HepG2 (cell line): Measurements from ENCODE around the gene ABCC1. TPM values are rescaled to one million over a fixed set of nuclear protein-coding genes. Genes with fewer than 3 reads are reported as not detected.

Experiments
- BRCA1 ChIP-seq: sonication (generic); formaldehyde crosslinking; IDR thresholded peaks from 2 replicates; pipeline ENCODE4 v1.4.0; 2020; ENCODE audit warnings: missing genetic modification reagents
- CENPX ChIP-seq: sonication (generic); formaldehyde crosslinking; IDR thresholded peaks from 2 replicates; pipeline ENCODE4 v1.9.0; 2021; ENCODE audit warnings: mild to moderate bottlenecking, missing genetic modification reagents, moderate library complexity
- ERF ChIP-seq: IDR thresholded peaks from 2 replicates; pipeline ENCODE4 v1.6.1; 2018; ENCODE audit warnings: missing biosample characterization, missing genetic modification reagents
- HIVEP1 ChIP-seq: sonication (generic); formaldehyde crosslinking; IDR thresholded peaks from 2 replicates; pipeline ENCODE4 v1.4.0; 2020; ENCODE audit warnings: mild to moderate bottlenecking, missing genetic modification reagents
- ISX ChIP-seq: sonication (generic); formaldehyde crosslinking; conservative IDR thresholded peaks from 2 replicates; pipeline ENCODE4 v1.5.0; 2020; ENCODE audit warnings: missing genetic modification reagents
- PAX8 ChIP-seq: sonication (generic); formaldehyde crosslinking; IDR thresholded peaks from 2 replicates; pipeline ENCODE4 v1.8.0; 2022; ENCODE audit warnings: mild to moderate bottlenecking, missing genetic modification reagents, borderline replicate concordance
- SNAI1 ChIP-seq: sonication (generic); formaldehyde crosslinking; IDR thresholded peaks from 2 replicates; pipeline ENCODE4 v1.5.0; 2020; ENCODE audit warnings: mild to moderate bottlenecking, missing genetic modification reagents, borderline replicate concordance
- TAF1 ChIP-seq: sonication (generic); formaldehyde crosslinking; IDR thresholded peaks from 2 replicates; pipeline ENCODE4 v1.4.0; 2020; ENCODE audit warnings: missing genetic modification reagents
- THAP11 ChIP-seq: IDR thresholded peaks from 2 replicates; pipeline ENCODE4 v1.6.1; 2016; ENCODE audit warnings: missing biosample characterization, missing genetic modification reagents
- ZFP37 ChIP-seq: sonication (generic); formaldehyde crosslinking; IDR thresholded peaks from 2 replicates; pipeline ENCODE4 v1.4.0; 2020; ENCODE audit warnings: missing genetic modification reagents, borderline replicate concordance
- ZNF558 ChIP-seq: sonication (generic); formaldehyde crosslinking; IDR thresholded peaks from 2 replicates; pipeline ENCODE4 v1.9.0; 2022; ENCODE audit warnings: mild to moderate bottlenecking, missing genetic modification reagents, borderline replicate concordance
- polyA plus RNA-seq, 8 experiments: library from polyadenylated mRNA; depleted of rRNA in 3 of 8; stranded (reverse) in 7 of 8; unstranded in 1 of 8; fragments of >200 nt; fragmentation: Illumina TruSeq in 4 of 8; extraction: Trizol in 4 of 8; gene quantifications; 2 replicates each; pipeline versions ENCODE4 v1.2.1 to v1.2.3, GENCODE V29; 2011 to 2016; ENCODE audit warnings: low read depth in 4 of 8, missing spikeins in 1 of 8, mixed read lengths in 1 of 8; ENCODE audit not compliant: insufficient read depth in 1 of 8
- total RNA-seq, 5 experiments: library from RNA; depleted of rRNA; stranded (reverse); fragments of >200 nt; fragmentation: Illumina TruSeq; extraction: Trizol; gene quantifications; 2 replicates each; pipeline ENCODE4 v1.2.3, GENCODE V29; 2016; ENCODE audit warnings: low read depth in 1 of 5
- TF ChIP-seq, protein P1 (sequence below): sonication (generic); formaldehyde crosslinking; IDR thresholded peaks from 2 replicates; pipeline ENCODE4 v1.9.0; 2021; ENCODE audit warnings: missing genetic modification reagents, borderline replicate concordance
- TF ChIP-seq, protein P2 (sequence below): sonication (generic); formaldehyde crosslinking; IDR thresholded peaks from 2 replicates; pipeline ENCODE4 v1.4.0; 2020; ENCODE audit warnings: mild to moderate bottlenecking, missing genetic modification reagents
- TF ChIP-seq, protein P3 (sequence below): IDR thresholded peaks from 2 replicates; pipeline ENCODE4 v1.6.1; 2016; ENCODE audit warnings: missing biosample characterization, missing genetic modification reagents, low read depth
- TF ChIP-seq, protein P4 (sequence below): sonication (generic); formaldehyde crosslinking; IDR thresholded peaks from 2 replicates; pipeline ENCODE4 v1.4.0; 2020; ENCODE audit warnings: missing genetic modification reagents

The ABCC1 gene
- total and polyA plus RNA-seq, 2 of the 13 experiments (the other 11 are each of a cell fraction or from before 2014, with no cell fraction given): 13.0 to 30.6 TPM

DNA sequence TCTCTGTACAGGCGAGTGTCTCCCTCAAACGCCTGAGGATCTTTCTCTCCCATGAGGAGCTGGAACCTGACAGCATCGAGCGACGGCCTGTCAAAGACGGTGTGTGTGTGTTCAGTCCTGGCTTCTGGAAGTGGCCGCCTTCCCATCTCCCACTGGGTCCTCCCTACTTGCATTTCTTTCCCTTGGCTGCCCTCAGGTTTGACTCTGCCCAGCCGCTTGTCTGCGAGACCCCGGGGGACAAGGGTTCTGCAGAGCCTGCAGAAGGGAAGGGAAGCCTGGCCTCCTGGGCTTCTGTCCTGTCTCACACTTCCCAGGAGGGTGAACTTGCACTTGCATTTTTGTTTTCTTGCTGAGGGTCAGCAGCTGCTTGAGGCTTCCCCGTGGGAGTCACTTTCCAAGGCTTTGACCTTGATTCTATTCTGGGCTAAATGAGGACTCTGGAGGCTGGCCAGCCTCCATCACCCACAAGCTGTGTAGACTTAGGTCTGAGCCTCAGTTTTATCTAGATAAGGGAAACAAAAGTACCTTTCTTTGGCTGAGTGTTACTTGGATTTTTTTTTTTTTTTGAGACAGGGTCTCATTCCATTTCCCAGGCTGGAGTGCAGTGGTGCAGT is 122.3 kb downstream of the ABCC1 start (continued):
- TF ChIP-seq, protein P1, sequence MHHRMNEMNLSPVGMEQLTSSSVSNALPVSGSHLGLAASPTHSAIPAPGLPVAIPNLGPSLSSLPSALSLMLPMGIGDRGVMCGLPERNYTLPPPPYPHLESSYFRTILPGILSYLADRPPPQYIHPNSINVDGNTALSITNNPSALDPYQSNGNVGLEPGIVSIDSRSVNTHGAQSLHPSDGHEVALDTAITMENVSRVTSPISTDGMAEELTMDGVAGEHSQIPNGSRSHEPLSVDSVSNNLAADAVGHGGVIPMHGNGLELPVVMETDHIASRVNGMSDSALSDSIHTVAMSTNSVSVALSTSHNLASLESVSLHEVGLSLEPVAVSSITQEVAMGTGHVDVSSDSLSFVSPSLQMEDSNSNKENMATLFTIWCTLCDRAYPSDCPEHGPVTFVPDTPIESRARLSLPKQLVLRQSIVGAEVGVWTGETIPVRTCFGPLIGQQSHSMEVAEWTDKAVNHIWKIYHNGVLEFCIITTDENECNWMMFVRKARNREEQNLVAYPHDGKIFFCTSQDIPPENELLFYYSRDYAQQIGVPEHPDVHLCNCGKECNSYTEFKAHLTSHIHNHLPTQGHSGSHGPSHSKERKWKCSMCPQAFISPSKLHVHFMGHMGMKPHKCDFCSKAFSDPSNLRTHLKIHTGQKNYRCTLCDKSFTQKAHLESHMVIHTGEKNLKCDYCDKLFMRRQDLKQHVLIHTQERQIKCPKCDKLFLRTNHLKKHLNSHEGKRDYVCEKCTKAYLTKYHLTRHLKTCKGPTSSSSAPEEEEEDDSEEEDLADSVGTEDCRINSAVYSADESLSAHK: no peak
- TF ChIP-seq PAX8 (CRISPR knock-in tag) (no peak), CENPX (CRISPR knock-in tag) (no peak), BRCA1 (CRISPR knock-in tag) (no peak), ZNF558 (CRISPR knock-in tag) (no peak), HIVEP1 (CRISPR knock-in tag) (0 out of 2 replicates have a peak, but pooled peaks have one; percentile 24), ERF (CRISPR knock-in tag) (no peak), TAF1 (CRISPR knock-in tag) (no peak), THAP11 (CRISPR knock-in tag) (no peak), ISX (no peak), ZFP37 (CRISPR knock-in tag) (no peak), SNAI1 (CRISPR knock-in tag) (no peak)
- TF ChIP-seq, protein P2, sequence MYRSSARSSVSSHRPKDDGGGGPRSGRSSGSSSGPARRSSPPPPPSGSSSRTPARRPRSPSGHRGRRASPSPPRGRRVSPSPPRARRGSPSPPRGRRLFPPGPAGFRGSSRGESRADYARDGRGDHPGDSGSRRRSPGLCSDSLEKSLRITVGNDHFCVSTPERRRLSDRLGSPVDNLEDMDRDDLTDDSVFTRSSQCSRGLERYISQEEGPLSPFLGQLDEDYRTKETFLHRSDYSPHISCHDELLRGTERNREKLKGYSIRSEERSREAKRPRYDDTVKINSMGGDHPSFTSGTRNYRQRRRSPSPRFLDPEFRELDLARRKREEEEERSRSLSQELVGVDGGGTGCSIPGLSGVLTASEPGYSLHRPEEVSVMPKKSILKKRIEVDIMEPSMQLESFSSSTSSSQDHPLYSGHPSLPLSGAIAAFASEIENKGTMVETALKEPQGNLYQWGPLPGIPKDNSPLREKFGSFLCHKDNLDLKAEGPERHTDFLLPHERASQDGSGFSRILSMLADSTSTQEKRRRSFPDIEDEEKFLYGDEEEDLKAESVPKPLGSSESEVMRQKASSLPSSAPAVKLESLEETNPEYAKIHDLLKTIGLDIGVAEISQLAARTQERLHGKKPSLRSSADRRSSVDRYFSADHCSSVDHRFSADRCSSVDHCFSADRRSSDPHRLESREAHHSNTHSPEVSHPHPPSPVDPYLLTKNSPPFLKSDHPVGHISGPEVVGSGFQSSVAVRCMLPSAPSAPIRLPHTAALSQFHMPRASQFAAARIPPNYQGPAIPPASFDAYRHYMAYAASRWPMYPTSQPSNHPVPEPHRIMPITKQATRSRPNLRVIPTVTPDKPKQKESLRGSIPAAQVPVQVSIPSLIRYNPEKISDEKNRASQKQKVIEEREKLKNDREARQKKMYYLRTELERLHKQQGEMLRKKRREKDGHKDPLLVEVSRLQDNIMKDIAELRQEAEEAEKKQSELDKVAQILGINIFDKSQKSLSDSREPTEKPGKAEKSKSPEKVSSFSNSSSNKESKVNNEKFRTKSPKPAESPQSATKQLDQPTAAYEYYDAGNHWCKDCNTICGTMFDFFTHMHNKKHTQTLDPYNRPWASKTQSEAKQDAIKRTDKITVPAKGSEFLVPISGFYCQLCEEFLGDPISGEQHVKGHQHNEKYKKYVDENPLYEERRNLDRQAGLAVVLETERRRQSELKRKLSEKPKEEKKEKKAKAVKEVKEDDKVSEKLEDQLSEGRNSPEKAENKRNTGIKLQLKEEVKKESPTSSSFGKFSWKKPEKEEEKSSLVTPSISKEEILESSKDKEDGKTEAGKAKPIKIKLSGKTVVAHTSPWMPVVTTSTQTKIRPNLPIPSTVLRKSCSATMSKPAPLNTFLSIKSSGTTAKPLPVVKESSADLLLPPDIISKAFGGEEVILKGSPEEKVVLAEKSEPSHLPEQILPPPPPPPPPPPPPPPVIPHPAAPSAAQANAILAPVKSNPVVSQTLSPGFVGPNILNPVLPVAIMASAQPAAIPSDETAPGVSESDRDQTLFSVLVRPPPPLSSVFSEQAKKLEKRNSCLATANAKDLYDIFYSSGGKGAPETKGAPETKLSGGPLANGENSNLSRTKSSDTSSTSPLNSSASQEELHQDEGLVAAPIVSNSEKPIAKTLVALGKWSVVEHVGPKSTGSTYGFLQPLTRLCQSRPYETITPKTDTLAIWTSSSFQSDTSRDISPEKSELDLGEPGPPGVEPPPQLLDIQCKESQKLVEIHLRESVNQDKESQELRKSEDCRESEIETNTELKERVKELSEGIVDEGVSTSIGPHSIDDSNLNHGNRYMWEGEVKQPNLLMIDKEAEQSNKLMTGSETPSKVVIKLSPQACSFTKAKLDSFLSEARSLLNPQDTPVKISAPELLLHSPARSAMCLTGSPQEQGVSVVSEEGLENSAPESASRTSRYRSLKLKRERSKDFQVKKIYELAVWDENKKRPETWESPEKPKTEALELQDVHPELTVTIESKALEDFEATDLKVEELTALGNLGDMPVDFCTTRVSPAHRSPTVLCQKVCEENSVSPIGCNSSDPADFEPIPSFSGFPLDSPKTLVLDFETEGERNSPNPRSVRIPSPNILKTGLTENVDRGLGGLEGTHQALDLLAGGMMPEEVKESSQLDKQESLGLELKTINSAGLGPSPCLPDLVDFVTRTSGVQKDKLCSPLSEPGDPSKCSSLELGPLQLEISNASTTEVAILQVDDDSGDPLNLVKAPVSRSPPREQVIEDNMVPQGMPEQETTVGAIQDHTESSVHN (CRISPR knock-in tag): no peak
- TF ChIP-seq, protein P3, sequence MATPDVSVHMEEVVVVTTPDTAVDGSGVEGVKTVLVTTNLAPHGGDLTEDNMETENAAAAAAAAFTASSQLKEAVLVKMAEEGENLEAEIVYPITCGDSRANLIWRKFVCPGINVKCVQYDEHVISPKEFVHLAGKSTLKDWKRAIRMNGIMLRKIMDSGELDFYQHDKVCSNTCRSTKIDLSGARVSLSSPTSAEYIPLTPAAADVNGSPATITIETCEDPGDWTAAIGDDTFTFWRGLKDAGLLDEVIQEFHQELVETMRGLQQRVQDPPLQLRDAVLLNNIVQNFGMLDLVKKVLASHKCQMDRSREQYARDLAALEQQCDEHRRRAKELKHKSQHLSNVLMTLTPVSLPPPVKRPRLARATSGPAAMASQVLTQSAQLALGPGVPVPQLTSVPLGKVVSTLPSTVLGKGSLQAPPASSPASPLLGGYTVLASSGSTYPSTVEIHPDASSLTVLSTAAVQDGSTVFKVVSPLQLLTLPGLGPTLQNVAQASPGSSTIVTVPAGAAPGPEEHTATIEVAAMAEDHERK: no peak
- TF ChIP-seq, protein P4, sequence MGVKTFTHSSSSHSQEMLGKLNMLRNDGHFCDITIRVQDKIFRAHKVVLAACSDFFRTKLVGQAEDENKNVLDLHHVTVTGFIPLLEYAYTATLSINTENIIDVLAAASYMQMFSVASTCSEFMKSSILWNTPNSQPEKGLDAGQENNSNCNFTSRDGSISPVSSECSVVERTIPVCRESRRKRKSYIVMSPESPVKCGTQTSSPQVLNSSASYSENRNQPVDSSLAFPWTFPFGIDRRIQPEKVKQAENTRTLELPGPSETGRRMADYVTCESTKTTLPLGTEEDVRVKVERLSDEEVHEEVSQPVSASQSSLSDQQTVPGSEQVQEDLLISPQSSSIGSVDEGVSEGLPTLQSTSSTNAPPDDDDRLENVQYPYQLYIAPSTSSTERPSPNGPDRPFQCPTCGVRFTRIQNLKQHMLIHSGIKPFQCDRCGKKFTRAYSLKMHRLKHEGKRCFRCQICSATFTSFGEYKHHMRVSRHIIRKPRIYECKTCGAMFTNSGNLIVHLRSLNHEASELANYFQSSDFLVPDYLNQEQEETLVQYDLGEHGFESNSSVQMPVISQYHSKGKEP (CRISPR knock-in tag): no peak
